Lower leg skin (tissue), 4 donors: Measurements from ENCODE around the gene ZC3H7B. TPM values are rescaled to one million over a fixed set of nuclear protein-coding genes. Genes with fewer than 3 reads are reported as not detected.
A peak's percentile ranks its signal among the peaks of the same experiment; 100 is the strongest.

Experiments used
- DNase-seq, 2 donors: peaks; one replicate each; pipeline ENCODE4 v3.0.0-alpha.2; 2019; ENCODE audit warnings: low spot score in 2 of 2
- H3K4me3 ChIP-seq: fragments of 200-600 bp; sonication (generic); 2 replicates; pipeline ENCODE4 v1.5.1; 2017; ENCODE audit warnings: mild to moderate bottlenecking, low read depth; ENCODE audit not compliant: poor library complexity, severe bottlenecking
- POLR2A ChIP-seq, 2 donors: fragments of 450-650 bp; IDR thresholded peaks; one replicate each; pipeline ENCODE4 v1.6.1; 2016 to 2017; ENCODE audit warnings: antibody characterized with exemption in 2 of 2, mild to moderate bottlenecking in 1 of 2, moderate library complexity in 1 of 2
- WGBS, 2 donors: methylation state at CpG; one replicate each; pipeline ENCODE4 v1.1.5; 2018; 5-methylcytosine and 5-hydroxymethylcytosine counted together
- intact Hi-C: fragments of 100-400 bp; cut with DNase I; formaldehyde crosslinking; loops from one replicate; pipeline ENCODE4 v1.15.0; 2023; ENCODE audit warnings: low total_unique reads
- total RNA-seq, 4 donors: library from RNA; depleted of rRNA; stranded (reverse); fragments of >200 nt; gene quantifications; one replicate each; pipeline ENCODE4 v1.1.0, GENCODE V29; 2016
- TF ChIP-seq, protein P1 (sequence below), 3 donors: fragments of 450-650 bp; IDR thresholded peaks; one replicate each; pipeline ENCODE4 v1.5.1; 2016; ENCODE audit warnings: antibody characterized with exemption in 3 of 3, mild to moderate bottlenecking in 3 of 3, moderate library complexity in 2 of 3

ZC3H7B gene
- total RNA-seq, 4 donors from 2014 or later = 19.9 to 39.9 (median 31.2) TPM

DNA sequence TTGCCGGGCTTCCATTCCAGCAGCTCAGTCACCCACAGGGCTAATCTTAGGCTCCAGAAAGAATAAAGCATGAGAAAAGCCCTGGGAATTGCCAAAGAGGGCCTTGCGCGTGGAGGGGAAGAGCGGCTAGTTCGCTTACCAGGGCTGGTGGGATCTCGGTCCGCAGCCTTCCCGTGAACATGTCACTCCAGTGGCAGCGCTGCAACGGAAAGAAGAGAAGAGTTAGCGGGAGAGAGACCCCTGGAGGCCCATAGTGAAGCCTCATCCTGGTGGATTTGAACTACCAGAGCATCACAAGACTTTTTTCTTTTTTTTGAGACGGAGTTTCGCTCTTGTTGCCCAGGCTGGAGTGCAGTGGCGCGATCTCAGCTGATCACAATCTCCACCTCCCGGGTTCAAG lies 33.4 kb upstream of the ZC3H7B start:
- WGBS, 2 donors = 94 to 96% methylated on average over 16 of the region's 16 CpGs
- intact Hi-C loops = no loop called here
- H3K4me3 ChIP-seq = no peak overlapping the region
- TF ChIP-seq, protein P1, sequence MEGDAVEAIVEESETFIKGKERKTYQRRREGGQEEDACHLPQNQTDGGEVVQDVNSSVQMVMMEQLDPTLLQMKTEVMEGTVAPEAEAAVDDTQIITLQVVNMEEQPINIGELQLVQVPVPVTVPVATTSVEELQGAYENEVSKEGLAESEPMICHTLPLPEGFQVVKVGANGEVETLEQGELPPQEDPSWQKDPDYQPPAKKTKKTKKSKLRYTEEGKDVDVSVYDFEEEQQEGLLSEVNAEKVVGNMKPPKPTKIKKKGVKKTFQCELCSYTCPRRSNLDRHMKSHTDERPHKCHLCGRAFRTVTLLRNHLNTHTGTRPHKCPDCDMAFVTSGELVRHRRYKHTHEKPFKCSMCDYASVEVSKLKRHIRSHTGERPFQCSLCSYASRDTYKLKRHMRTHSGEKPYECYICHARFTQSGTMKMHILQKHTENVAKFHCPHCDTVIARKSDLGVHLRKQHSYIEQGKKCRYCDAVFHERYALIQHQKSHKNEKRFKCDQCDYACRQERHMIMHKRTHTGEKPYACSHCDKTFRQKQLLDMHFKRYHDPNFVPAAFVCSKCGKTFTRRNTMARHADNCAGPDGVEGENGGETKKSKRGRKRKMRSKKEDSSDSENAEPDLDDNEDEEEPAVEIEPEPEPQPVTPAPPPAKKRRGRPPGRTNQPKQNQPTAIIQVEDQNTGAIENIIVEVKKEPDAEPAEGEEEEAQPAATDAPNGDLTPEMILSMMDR (IDR thresholded peaks at IDR 0.05) = no peak
- no peak for TF ChIP-seq POLR2A (IDR thresholded peaks at IDR 0.05)
- DNase-seq = no peak

DNA sequence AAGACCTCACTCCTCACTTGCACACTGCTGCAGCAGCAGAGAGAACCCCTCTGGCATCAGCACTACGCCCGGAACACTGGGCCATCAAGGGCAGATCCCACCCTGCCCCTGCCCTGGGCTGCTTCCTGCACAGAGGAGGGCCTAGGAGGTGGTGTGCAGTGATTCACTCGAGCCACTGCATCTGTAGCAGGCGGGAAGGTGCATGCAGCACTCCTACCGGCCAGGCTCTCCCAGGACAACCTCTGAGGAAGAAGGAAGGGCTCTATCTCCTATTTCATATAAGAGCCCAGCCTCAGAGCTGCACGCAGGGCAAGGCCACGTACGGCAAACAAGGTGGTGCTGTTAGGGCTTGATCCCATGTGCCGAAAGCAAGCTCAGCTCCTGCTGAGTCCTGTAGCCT lies 29.5 kb upstream of the ZC3H7B start:
- intact Hi-C loops = no loop called here
- H3K4me3 ChIP-seq = no peak overlapping the region
- WGBS, 2 donors = 40 to 68% methylated on average over 6 to 9 of the region's 9 CpGs
- TF ChIP-seq POLR2A (IDR thresholded peaks at IDR 0.05) = no peak
- TF ChIP-seq, protein P1 (IDR thresholded peaks at IDR 0.05) = no peak
- no peak for DNase-seq

DNA sequence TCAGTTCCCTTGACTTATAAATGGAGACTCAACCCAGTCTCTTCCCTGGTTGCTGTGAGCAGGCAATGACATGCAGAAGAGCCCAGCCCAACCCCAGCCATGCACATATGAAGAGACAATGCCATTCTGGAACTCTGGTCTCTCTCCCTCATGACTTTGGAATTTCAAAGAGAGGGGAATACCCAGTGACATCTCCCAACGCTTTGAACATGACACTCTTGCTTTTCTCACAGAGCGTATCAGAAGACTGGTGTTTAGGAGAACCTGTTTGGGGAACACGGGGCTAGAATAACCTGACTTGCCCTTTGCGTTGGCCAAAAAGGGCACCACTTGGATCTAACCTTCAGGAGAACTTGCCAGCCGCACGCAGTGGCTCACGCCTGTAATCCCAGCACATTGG lies 28.2 kb upstream of the ZC3H7B start:
- TF ChIP-seq, protein P1 (IDR thresholded peaks at IDR 0.05) = no peak
- TF ChIP-seq POLR2A (IDR thresholded peaks at IDR 0.05) = no peak
- DNase-seq = no peak
- 51 to 65% methylated on average over 7 of the region's 7 CpGs for WGBS, 2 donors

DNA sequence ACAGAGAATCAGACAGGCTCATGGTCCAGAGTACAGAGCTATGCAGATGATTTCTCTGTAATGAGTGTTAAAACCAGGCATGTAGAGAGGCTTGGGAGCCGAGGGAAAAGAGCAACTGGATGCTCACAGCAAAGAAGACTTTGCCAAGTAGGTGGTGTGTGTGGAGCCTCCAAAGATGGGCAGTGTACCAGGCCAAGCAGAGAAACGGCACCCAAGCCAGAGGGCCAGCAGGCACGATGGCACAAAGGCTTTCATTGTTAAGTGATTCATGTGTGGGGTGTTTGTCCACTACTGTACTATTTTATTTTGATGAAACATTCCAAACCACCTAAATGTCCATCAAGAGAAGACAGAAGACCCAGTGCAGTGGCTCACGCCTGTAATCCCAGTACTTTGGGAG lies 26.5 kb upstream of the ZC3H7B start:
- no peak for TF ChIP-seq POLR2A (IDR thresholded peaks at IDR 0.05)
- TF ChIP-seq, protein P1 (IDR thresholded peaks at IDR 0.05) = no peak
- intact Hi-C loops = no loop called here
- no peak for DNase-seq
- H3K4me3 ChIP-seq = no peak overlapping the region
- 62 to 64% methylated on average over 4 of the region's 4 CpGs for WGBS, 2 donors

More for the DNA sequence above, 28.2 kb upstream of the ZC3H7B start:
- no peak overlapping the region for H3K4me3 ChIP-seq
- intact Hi-C loops = no loop called here

DNA sequence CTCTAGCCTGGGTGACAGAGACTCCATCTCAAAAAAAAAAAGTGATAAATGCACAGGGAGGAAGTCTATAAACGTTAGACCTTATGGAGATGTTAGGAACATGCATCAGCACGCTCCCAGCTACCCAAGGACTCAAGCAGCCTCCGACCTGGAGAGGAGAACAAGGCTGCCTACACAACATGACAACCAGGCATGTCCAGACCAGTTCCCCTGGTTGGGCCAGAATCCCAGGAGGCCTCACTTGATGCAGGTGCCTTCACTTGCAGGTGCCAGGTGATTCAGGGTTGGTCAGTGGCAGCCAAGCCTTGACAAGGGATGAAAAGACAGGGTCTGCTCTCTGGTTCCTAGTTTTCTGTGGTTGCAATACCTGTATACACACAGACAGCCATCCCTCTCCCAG lies 21.3 kb upstream of the ZC3H7B start:
- H3K4me3 ChIP-seq = no peak overlapping the region
- TF ChIP-seq POLR2A (IDR thresholded peaks at IDR 0.05) = no peak
- TF ChIP-seq, protein P1 (IDR thresholded peaks at IDR 0.05) = no peak
- 45 to 47% methylated on average over 3 of the region's 3 CpGs for WGBS, 2 donors
- peak in 1 of 2 donors; percentile 69 for DNase-seq
- intact Hi-C loops = no loop called here

DNA sequence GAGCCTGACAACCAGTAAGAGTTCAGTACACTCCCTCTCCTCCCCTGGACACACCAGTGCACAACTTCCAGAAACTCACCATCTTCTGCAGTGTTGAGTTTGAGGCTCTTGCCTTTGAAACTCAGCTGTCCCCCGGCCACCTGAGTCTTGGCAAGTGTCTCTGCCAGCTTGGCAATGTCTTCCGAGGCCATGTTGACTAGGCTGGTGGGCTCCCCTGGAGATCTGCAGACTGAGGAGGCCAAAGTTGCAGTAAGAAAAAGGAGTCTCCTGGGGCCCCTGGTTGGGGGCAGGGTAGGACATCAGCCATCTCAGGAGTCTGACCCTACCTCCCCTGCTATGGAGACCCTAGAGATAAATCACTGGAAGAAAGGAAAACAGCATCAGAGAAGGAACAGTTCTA lies 20.5 kb upstream of the ZC3H7B start:
- intact Hi-C loops = no loop called here
- no peak for DNase-seq
- WGBS, 2 donors = 67 to 76% methylated on average over 2 of the region's 2 CpGs
- no peak overlapping the region for H3K4me3 ChIP-seq
- TF ChIP-seq, protein P1 (IDR thresholded peaks at IDR 0.05) = no peak
- TF ChIP-seq POLR2A (IDR thresholded peaks at IDR 0.05) = no peak
